Left ventricle myocardium inferior (tissue), 1 donor: Measurements from ENCODE around the gene DSCAML1. TPM values are rescaled to one million over a fixed set of nuclear protein-coding genes. Genes with fewer than 3 reads are reported as not detected.

Experiments used
- DNase-seq: peaks from one replicate; pipeline ENCODE4 v3.0.0-alpha.2; 2020
- H3K27ac ChIP-seq: fragments of 200-600 bp; replicated peaks from 2 replicates; pipeline ENCODE4 v1.8.0; 2021
- H3K27me3 ChIP-seq: fragments of 200-600 bp; 2 replicates; pipeline ENCODE4 v1.8.0; 2021; ENCODE audit warnings: low read depth
- H3K36me3 ChIP-seq: fragments of 200-600 bp; 2 replicates; pipeline ENCODE4 v1.8.0; 2021
- H3K4me1 ChIP-seq: fragments of 200-600 bp; 2 replicates; pipeline ENCODE4 v1.8.0; 2021
- H3K4me3 ChIP-seq: fragments of 200-600 bp; 2 replicates; pipeline ENCODE4 v1.8.0; 2021; ENCODE audit warnings: mild to moderate bottlenecking, moderate library complexity
- H3K9me3 ChIP-seq: fragments of 200-600 bp; replicated peaks from 2 replicates; pipeline ENCODE4 v1.8.0; 2021
- intact Hi-C: fragments of 100-400 bp; cut with micrococcal nuclease; formaldehyde crosslinking; loops from one replicate; pipeline ENCODE4 v1.11.0; 2022
- total RNA-seq: library from RNA; stranded (reverse); fragmentation: NEBNext Ultra II Directional; extraction: Animal tissue kit (Norgen Biotek cat#: 25700); gene quantifications from one replicate; pipeline ENCODE4 v1.2.1, GENCODE V29; 2021
- TF ChIP-seq, protein P1 (sequence below): fragments of 200-600 bp; IDR thresholded peaks from 2 replicates; pipeline ENCODE4 v1.8.0; 2021; ENCODE audit warnings: antibody characterized with exemption, mild to moderate bottlenecking, borderline replicate concordance
- donor health status: DM: no; HTN: yes; CAD: no; lungs with severe emphysema.

DSCAML1 gene
- total RNA-seq, 1 donor from 2014 or later: 0.19 TPM

DNA sequence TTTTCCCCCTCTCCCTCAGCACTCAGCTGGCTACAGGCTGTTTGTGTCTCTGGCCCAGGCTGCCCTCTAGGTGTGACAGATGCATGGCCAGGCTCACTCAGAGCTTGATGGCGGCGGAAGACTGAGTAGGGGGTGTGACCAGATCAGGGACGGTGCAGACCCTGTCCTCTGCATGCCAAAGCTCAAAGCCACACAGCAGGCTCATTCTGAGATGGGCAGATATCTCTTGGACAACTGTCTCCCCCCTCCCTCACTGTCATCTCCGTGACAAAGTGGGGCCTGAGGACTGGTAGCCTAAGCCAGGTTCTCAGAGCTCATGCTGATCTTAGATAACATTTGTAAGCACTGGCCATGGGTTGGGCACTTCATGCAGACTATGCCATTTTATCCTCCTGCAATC is 231.3 kb downstream of the DSCAML1 start:
- Histone ChIP-seq H3K27ac (no peak overlapping the region), H3K9me3 (peaks cover 4% of the 10 kb centered on the region), H3K36me3 (no peaks in the 10 kb centered on the region), H3K4me1 (no peaks in the 10 kb centered on the region), H3K27me3 (peaks cover 5% of the 10 kb centered on the region), H3K4me3 (no peak overlapping the region)
- TF ChIP-seq, protein P1, sequence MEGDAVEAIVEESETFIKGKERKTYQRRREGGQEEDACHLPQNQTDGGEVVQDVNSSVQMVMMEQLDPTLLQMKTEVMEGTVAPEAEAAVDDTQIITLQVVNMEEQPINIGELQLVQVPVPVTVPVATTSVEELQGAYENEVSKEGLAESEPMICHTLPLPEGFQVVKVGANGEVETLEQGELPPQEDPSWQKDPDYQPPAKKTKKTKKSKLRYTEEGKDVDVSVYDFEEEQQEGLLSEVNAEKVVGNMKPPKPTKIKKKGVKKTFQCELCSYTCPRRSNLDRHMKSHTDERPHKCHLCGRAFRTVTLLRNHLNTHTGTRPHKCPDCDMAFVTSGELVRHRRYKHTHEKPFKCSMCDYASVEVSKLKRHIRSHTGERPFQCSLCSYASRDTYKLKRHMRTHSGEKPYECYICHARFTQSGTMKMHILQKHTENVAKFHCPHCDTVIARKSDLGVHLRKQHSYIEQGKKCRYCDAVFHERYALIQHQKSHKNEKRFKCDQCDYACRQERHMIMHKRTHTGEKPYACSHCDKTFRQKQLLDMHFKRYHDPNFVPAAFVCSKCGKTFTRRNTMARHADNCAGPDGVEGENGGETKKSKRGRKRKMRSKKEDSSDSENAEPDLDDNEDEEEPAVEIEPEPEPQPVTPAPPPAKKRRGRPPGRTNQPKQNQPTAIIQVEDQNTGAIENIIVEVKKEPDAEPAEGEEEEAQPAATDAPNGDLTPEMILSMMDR: no peak
- no peak for DNase-seq
- intact Hi-C loops: no loop called here

DNA sequence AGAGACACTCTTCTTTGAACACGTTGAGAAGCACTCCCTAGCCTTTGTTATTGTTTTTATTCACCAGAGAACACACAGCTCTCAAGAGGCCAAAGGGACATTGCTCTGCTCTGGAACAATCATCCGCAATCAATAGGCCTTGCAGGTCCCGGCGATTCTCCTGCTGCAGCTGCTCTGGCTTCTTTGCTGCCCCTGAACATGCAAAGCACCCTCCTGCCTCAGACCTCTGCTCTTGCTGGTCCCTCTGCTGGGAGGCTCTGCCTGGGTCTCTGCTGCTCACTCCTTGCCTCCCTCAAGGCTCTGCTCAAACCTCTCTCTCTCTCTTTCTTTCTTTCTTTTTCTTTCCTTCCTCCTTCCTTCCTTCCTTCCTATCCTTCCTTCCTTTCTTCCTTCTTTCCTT is 232.7 kb downstream of the DSCAML1 start:
- no peaks in the 10 kb centered on the region for H3K4me1 ChIP-seq
- H3K36me3 ChIP-seq: no peaks in the 10 kb centered on the region
- no peak for DNase-seq
- intact Hi-C loops: no loop called here
- peaks cover 1% of the 10 kb centered on the region for H3K9me3 ChIP-seq
- peaks cover 5% of the 10 kb centered on the region for H3K27me3 ChIP-seq
- H3K4me3 ChIP-seq: no peak overlapping the region
- H3K27ac ChIP-seq: no peak overlapping the region
- TF ChIP-seq, protein P1: no peak

DNA sequence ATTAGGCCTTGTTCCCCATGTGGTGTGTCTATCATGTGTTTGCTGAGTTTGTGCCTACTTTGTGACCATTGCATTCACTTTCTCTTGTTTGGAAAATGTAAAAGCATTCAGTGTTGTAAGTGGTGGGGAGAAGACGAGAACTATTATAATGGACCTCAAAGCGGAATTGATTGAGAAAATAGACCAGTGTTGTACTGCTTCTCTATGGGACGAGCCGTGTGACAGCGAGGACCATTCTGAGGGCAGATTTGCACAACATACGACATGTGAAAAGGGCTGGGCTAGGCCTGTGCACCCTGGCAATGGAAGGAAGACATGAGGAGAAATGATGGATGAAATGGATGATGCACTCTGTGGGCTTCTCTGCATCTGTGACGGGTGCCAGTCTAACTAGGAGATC is 233.5 kb downstream of the DSCAML1 start:
- Histone ChIP-seq H3K36me3 (no peaks in the 10 kb centered on the region), H3K4me1 (no peaks in the 10 kb centered on the region), H3K9me3 (no peaks in the 10 kb centered on the region), H3K27ac (no peak overlapping the region), H3K27me3 (peaks cover 5% of the 10 kb centered on the region), H3K4me3 (no peak overlapping the region)
- no peak for DNase-seq
- intact Hi-C loops: no loop called here
- TF ChIP-seq, protein P1: no peak

DNA sequence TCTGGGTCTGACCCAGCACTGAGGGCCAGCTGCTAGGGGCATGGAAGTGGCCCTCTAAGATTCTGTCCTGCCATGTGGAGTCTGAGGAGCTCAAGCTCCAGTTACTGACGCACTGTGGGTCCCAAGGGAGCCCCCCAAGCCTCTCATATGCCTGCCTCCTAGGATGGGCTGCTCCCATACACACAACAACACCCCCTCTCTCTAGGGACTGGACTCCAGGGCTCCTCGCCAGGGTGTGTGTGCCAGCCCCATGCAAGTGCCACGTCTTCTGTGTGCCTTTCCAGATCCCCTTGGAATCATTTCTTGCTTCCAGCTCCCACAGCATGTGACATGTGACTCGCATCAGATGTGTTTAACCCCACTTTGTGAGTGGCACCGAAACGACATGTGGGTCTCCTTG is 234.9 kb downstream of the DSCAML1 start:
- Histone ChIP-seq H3K36me3 (no peaks in the 10 kb centered on the region), H3K4me1 (no peaks in the 10 kb centered on the region), H3K27me3 (peaks cover 5% of the 10 kb centered on the region), H3K27ac (no peak overlapping the region), H3K4me3 (no peak overlapping the region), H3K9me3 (no peaks in the 10 kb centered on the region)
- no peak for DNase-seq
- TF ChIP-seq, protein P1: no peak
- intact Hi-C loops: no loop called here

DNA sequence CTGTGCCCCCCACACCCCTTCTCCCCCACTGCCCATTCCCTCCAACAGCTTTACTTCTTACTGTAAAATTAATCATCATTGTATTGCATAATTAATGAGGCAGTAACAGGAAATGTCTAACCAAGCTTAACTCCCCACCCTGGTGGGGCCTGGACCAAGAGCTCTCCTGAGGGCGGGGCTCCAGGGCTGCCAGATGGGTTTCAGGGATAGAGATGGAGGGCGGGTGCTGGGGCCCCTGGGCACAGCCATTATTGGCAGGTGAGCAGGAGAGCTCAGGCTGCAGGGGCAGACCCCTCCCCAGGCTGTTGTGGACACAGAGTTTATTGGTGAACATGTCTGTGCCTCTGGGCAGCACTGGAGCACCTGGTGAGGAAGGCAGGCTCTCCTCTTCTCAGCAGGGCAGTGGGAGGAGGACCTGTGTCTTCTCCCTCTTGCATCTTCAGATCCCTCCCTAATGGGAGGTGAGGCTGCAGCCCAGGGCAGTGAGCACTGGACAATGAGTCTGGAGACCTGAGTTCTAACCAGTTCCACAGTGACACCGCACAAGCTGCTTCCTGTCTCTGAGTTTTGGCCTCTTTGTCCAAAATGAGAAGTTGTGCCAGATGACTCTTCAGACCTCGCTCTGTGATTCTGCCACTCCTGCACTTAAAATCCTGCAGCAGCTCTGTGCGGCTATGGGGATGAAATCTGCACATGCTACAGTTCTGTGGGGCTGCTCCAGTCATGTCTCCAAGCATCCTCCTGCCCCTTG is 236.1 kb downstream of the DSCAML1 start:
- Histone ChIP-seq H3K27ac (no peak overlapping the region), H3K27me3 (peaks cover 5% of the 10 kb centered on the region), H3K4me1 (no peaks in the 10 kb centered on the region), H3K9me3 (no peaks in the 10 kb centered on the region), H3K4me3 (no peak overlapping the region), H3K36me3 (no peaks in the 10 kb centered on the region)
- no peak for DNase-seq
- TF ChIP-seq, protein P1: no peak
- intact Hi-C loops: no loop called here
